ENCODE results near the gene MFAP3L.
"Not testable (repeated sequence)": the region's sequence is repeated elsewhere in the genome, so short reads cannot be mapped to it uniquely, and the experiment has no call there.

The MFAP3L gene

GRCh38 chr4:170026253-170027021, at the start of gene MFAP3L:
Gene MFAP3L, minus strand, starts transcription at chr4:170026395. Its CDS starts 20,518 bp downstream, at chr4:170005877.
- DNase-seq, result peak; percentile 96

- DNase-seq, result no peak
These were observed 45.0 kb upstream of the MFAP3L start for GRCh38 chr4:170071196-170071595.

GRCh38 chr4:170068438-170069128, 42.4 kb upstream of the MFAP3L start:
- no peak for DNase-seq

- no peak for DNase-seq
These were observed 33.2 kb upstream of the MFAP3L start for GRCh38 chr4:170059421-170059820.

- no peak for DNase-seq
These were observed 32.6 kb upstream of the MFAP3L start for GRCh38 chr4:170058826-170059225.

- DNase-seq, result no peak
These were observed 31.7 kb upstream of the MFAP3L start for GRCh38 chr4:170057866-170058265.

- no peak for DNase-seq
These were observed 26.7 kb upstream of the MFAP3L start for GRCh38 chr4:170052919-170053318.

GRCh38 chr4:170051402-170051801, 25.2 kb upstream of the MFAP3L start:
- no peak for DNase-seq

- DNase-seq, result no peak
These were observed 23.6 kb upstream of the MFAP3L start for GRCh38 chr4:170049766-170050165.

GRCh38 chr4:170047771-170048354, 21.7 kb upstream of the MFAP3L start:
- DNase-seq, result no peak

GRCh38 chr4:170046156-170046555, 20.0 kb upstream of the MFAP3L start:
- not testable (repeated sequence) for DNase-seq

- DNase-seq, result no peak
These were observed 14.0 kb upstream of the MFAP3L start for GRCh38 chr4:170040031-170040680.

GRCh38 chr4:170038769-170039168, 12.6 kb upstream of the MFAP3L start:
- DNase-seq, result no peak

- DNase-seq, result no peak
These were observed 12.0 kb upstream of the MFAP3L start for GRCh38 chr4:170038232-170038631.

- no peak for DNase-seq
These were observed 11.3 kb upstream of the MFAP3L start for GRCh38 chr4:170037481-170037880.

GRCh38 chr4:170035845-170036244, 9.7 kb upstream of the MFAP3L start:
- DNase-seq, result no peak

- DNase-seq, result peak; percentile 28
These were observed 9.0 kb upstream of the MFAP3L start for GRCh38 chr4:170035231-170035630.

GRCh38 chr4:170033999-170034398, 7.8 kb upstream of the MFAP3L start:
- peak; percentile 9 for DNase-seq

- no peak for DNase-seq
These were observed 3.9 kb upstream of the MFAP3L start for GRCh38 chr4:170030121-170030520.

- peak; percentile 97 for DNase-seq
These were observed 1.1 kb upstream of the MFAP3L start for GRCh38 chr4:170027181-170027829.

GRCh38 chr4:170025523-170026252, 507 bp downstream of the MFAP3L start:
- peak; percentile 69 for DNase-seq

- no peak for DNase-seq
These were observed 4.0 kb downstream of the MFAP3L start for GRCh38 chr4:170022211-170022610.
